Measurements from ENCODE around the gene INO80E.

Gene INO80E

DNA sequence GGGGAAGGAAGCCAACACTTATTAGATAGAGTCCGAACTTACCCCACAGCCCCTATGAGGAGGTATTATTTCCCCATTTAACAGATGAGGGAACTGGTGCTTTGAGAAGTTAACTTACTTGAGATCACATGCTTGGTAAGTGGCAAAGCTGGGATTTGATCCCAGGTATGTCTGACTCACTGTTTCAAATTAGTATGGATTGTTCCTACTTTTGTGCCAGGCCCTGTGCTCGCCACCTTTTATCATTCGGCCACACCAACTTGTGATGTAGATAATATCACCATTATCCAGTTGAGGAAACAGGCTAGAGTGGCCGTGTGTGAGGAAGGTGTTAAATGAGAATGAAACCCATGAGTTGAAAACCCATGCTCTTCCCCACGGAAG is 11.3 kb upstream of the INO80E start:
- no peak overlapping the region for H3K27ac ChIP-seq
- TF ChIP-seq CTCF (IDR thresholded peaks at IDR 0.05) (no peak), ZFX (IDR thresholded peaks at IDR 0.05; ENCODE audit: borderline replicate concordance) (no peak)

DNA sequence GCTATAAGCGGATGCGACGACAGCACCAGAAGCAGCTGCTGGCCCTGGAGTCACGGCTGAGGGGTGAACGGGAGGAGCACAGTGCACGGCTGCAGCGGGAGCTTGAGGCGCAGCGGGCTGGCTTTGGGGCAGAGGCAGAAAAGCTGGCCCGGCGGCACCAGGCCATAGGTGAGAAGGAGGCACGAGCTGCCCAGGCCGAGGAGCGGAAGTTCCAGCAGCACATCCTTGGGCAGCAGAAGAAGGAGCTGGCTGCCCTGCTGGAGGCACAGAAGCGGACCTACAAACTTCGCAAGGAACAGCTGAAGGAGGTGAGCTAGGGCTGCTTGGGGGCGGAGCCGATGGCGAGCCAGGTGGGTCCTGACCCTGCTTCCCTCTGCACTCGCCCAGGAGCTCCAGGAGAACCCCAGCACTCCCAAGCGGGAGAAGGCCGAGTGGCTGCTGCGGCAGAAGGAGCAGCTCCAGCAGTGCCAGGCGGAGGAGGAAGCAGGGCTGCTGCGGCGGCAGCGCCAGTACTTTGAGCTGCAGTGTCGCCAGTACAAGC is 10.7 kb upstream of the INO80E start:
- TF ChIP-seq ZFX (IDR thresholded peaks at IDR 0.05; ENCODE audit: borderline replicate concordance) (no peak), CTCF (IDR thresholded peaks at IDR 0.05) (no peak)
- H3K27ac ChIP-seq: no peak overlapping the region

GRCh38 chr16:29986231-29986630 is 9.8 kb upstream of the INO80E start:
- TF ChIP-seq CTCF (IDR thresholded peaks at IDR 0.05): no peak
- no peak for TF ChIP-seq ZFX (IDR thresholded peaks at IDR 0.05; ENCODE audit: borderline replicate concordance)
- no peak overlapping the region for H3K27ac ChIP-seq

GRCh38 chr16:29986931-29987330 is 9.1 kb upstream of the INO80E start:
- TF ChIP-seq ZFX (IDR thresholded peaks at IDR 0.05; ENCODE audit: borderline replicate concordance) (no peak), CTCF (IDR thresholded peaks at IDR 0.05) (no peak)
- H3K27ac ChIP-seq: no peak overlapping the region

DNA sequence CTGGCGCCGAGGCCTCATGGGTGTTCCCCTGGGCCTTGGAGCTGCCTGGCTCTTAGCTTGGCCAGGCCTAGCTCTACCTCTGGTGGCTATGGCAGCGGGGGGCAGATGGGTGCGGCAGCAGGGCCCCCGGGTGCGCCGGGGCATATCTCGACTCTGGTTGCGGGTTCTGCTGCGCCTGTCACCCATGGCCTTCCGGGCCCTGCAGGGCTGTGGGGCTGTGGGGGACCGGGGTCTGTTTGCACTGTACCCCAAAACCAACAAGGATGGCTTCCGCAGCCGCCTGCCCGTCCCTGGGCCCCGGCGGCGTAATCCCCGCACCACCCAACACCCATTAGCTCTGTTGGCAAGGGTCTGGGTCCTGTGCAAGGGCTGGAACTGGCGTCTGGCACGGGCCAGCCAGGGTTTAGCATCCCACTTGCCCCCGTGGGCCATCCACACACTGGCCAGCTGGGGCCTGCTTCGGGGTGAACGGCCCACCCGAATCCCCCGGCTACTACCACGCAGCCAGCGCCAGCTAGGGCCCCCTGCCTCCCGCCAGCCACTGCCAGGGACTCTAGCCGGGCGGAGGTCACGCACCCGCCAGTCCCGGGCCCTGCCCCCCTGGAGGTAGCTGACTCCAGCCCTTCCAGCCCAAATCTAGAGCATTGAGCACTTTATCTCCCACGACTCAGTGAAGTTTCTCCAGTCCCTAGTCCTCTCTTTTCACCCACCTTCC is 8.5 kb upstream of the INO80E start:
- no peak for TF ChIP-seq CTCF (IDR thresholded peaks at IDR 0.05)
- H3K27ac ChIP-seq: peak overlapping the region; percentile 99

DNA sequence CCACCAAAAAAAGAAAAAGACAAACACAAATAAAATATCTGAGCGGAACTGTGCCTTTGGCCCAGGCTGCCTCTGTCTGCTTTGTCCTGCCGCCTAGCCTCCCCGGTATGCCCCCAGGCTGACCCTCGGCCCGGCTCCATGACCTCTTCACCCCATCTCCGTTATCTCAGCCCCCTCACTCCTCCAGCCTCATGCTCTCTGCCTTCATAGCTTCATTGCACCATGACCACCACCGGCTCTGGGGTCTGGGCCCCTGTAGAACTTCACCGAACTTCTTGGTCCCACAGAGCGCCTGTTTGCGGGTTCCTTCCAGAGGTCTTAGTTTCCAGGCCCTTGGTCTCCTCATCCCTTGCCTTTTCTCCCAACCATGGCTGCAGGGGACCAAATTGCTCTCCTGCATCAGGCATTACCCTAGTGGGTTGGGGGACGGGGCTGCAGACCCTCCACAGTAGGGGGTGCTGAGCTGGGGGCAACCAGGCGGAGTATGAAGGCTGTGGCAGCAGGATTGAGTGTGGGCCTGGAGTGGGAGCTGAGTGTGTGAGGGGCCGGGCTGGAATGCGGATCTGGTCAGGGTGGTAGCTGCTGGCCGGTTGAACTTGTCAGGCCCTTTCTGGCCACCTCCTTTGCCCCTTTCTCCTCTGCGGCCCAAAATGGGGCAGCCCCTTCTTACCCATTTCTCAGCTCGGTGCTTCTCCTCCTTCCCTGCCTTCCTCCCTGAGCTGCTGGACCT is 7.5 kb upstream of the INO80E start:
- peak overlapping the region; percentile 99 for H3K27ac ChIP-seq
- TF ChIP-seq ZFX (IDR thresholded peaks at IDR 0.05; ENCODE audit: borderline replicate concordance) (no peak), CTCF (IDR thresholded peaks at IDR 0.05) (no peak)

All from 22Rv1 (cell line).